HepG2 (cell line): ENCODE results near the gene FAHD1. TPM values are rescaled to one million over a fixed set of nuclear protein-coding genes. Genes with fewer than 3 reads are reported as not detected.

Experiments
- ARHGAP35 ChIP-seq: sonication (generic); formaldehyde crosslinking; IDR thresholded peaks from 2 replicates; pipeline ENCODE4 v1.9.0; 2022; ENCODE audit warnings: mild to moderate bottlenecking, inconsistent platforms, moderate library complexity, missing genetic modification reagents, borderline replicate concordance
- CBX1 ChIP-seq: IDR thresholded peaks from one replicate; pipeline ENCODE4 v1.6.1; 2016; ENCODE audit warnings: antibody characterized with exemption, low read depth
- DBP ChIP-seq: sonication (generic); formaldehyde crosslinking; IDR thresholded peaks from 2 replicates; pipeline ENCODE4 v1.4.0; 2020; ENCODE audit warnings: missing genetic modification reagents; ENCODE audit errors: not compliant biosample characterization
- FUBP1 ChIP-seq: sonication (generic); formaldehyde crosslinking; IDR thresholded peaks from 2 replicates; pipeline ENCODE4 v1.5.1; 2020; ENCODE audit warnings: missing genetic modification reagents, mild to moderate bottlenecking, borderline replicate concordance
- GATA4 ChIP-seq: sonication (generic); IDR thresholded peaks from 2 replicates; pipeline ENCODE4 v1.6.1; 2016; ENCODE audit warnings: antibody characterized with exemption, low read depth, borderline replicate concordance
- HNF1A ChIP-seq, 2 experiments: sonication (generic) in 1 of 2; formaldehyde crosslinking in 1 of 2; IDR thresholded peaks; 2 replicates each; pipeline versions ENCODE4 v1.4.0 to v1.6.1; 2016 to 2020; ENCODE audit warnings: borderline replicate concordance in 1 of 2, low read depth in 1 of 2, mild to moderate bottlenecking in 1 of 2, missing genetic modification reagents in 1 of 2
- HOXA5 ChIP-seq: sonication (generic); formaldehyde crosslinking; IDR thresholded peaks from 2 replicates; pipeline ENCODE4 v1.4.0; 2020; ENCODE audit warnings: missing genetic modification reagents
- MLLT10 ChIP-seq: sonication (generic); formaldehyde crosslinking; IDR thresholded peaks from 2 replicates; pipeline ENCODE4 v1.4.0; 2020; ENCODE audit warnings: missing genetic modification reagents
- MXD3 ChIP-seq: IDR thresholded peaks from 2 replicates; pipeline ENCODE4 v1.6.1; 2016; ENCODE audit warnings: mild to moderate bottlenecking, missing biosample characterization, missing genetic modification reagents
- NCOA2 ChIP-seq: sonication (generic); formaldehyde crosslinking; IDR thresholded peaks from 2 replicates; pipeline ENCODE4 v1.8.0; 2022; ENCODE audit warnings: inconsistent platforms
- PLSCR1 ChIP-seq: sonication (generic); formaldehyde crosslinking; IDR thresholded peaks from 2 replicates; pipeline ENCODE4 v1.5.0; 2020; ENCODE audit warnings: missing genetic modification reagents, mild to moderate bottlenecking, borderline replicate concordance
- RORA ChIP-seq: sonication (generic); formaldehyde crosslinking; IDR thresholded peaks from 2 replicates; pipeline ENCODE4 v1.5.0; 2020; ENCODE audit warnings: mild to moderate bottlenecking, missing genetic modification reagents, moderate library complexity
- THAP11 ChIP-seq: IDR thresholded peaks from 2 replicates; pipeline ENCODE4 v1.6.1; 2016; ENCODE audit warnings: missing biosample characterization, missing genetic modification reagents
- ZBTB14 ChIP-seq: sonication (generic); formaldehyde crosslinking; IDR thresholded peaks from 2 replicates; pipeline ENCODE4 v1.4.0; 2020; ENCODE audit warnings: missing genetic modification reagents
- ZNF256 ChIP-seq: sonication (generic); formaldehyde crosslinking; conservative IDR thresholded peaks from 2 replicates; pipeline ENCODE4 v1.4.0; 2020; ENCODE audit warnings: missing genetic modification reagents
- ZNF468 ChIP-seq: sonication (generic); formaldehyde crosslinking; IDR thresholded peaks from 2 replicates; pipeline ENCODE4 v1.8.0; 2022; ENCODE audit warnings: mild to moderate bottlenecking, moderate library complexity, missing genetic modification reagents
- ZNF567 ChIP-seq: sonication (generic); formaldehyde crosslinking; IDR thresholded peaks from 2 replicates; pipeline ENCODE4 v1.8.1; 2023; ENCODE audit warnings: mild to moderate bottlenecking, missing genetic modification reagents, borderline replicate concordance
- polyA plus RNA-seq, 8 experiments: library from polyadenylated mRNA; depleted of rRNA in 3 of 8; stranded (reverse) in 7 of 8; unstranded in 1 of 8; fragments of >200 nt; fragmentation: Illumina TruSeq in 4 of 8; extraction: Trizol in 4 of 8; gene quantifications; 2 replicates each; pipeline versions ENCODE4 v1.2.1 to v1.2.3, GENCODE V29; 2011 to 2016; ENCODE audit warnings: low read depth in 4 of 8, missing spikeins in 1 of 8, mixed read lengths in 1 of 8; ENCODE audit not compliant: insufficient read depth in 1 of 8
- total RNA-seq, 5 experiments: library from RNA; depleted of rRNA; stranded (reverse); fragments of >200 nt; fragmentation: Illumina TruSeq; extraction: Trizol; gene quantifications; 2 replicates each; pipeline ENCODE4 v1.2.3, GENCODE V29; 2016; ENCODE audit warnings: low read depth in 1 of 5

Gene FAHD1
- total and polyA plus RNA-seq, 2 of the 13 experiments (the other 11 are each of a cell fraction or from before 2014, with no cell fraction given), result 39.0 to 45.3 TPM

GRCh38 chr16:1794221-1794871 is 32.7 kb upstream of the FAHD1 start (continued):
- no peak for TF ChIP-seq ZNF567 (CRISPR knock-in tag)
- TF ChIP-seq PLSCR1 (CRISPR knock-in tag), result no peak
- no peak for TF ChIP-seq HOXA5
- no peak for TF ChIP-seq ZNF468 (CRISPR knock-in tag)
- peak; percentile 50; the same call in 1 of the 2 replicates for TF ChIP-seq THAP11 (CRISPR knock-in tag)
- TF ChIP-seq DBP (CRISPR knock-in tag), result no peak
- TF ChIP-seq RORA (CRISPR knock-in tag), result no peak
- TF ChIP-seq ZBTB14 (CRISPR knock-in tag), result no peak
- no peak for TF ChIP-seq GATA4
- peak; percentile 63 for TF ChIP-seq NCOA2 (CRISPR knock-in tag)
- no peak for TF ChIP-seq ZNF256
- no peak for TF ChIP-seq MLLT10 (CRISPR knock-in tag)
- TF ChIP-seq HNF1A (IDR thresholded peaks at IDR 0.05; ENCODE audit: low read depth), result no peak
- TF ChIP-seq HNF1A (CRISPR knock-in tag; IDR thresholded peaks at IDR 0.05; ENCODE audit: borderline replicate concordance), result peak; percentile 69; the same call in 1 of the 2 replicates
- TF ChIP-seq MXD3 (CRISPR knock-in tag), result peak; percentile 29; the same call in 1 of the 2 replicates
- TF ChIP-seq FUBP1 (CRISPR knock-in tag), result no peak
- TF ChIP-seq CBX1, result no peak
- no peak; the same call in 1 of the 2 replicates for TF ChIP-seq ARHGAP35 (CRISPR knock-in tag)
